BE2C (cell line): Measurements from ENCODE around the gene BSN.

Source experiments
- DNase-seq: peaks from one replicate; pipeline ENCODE4 v3.0.0-alpha.2; 2020
- H3K27me3 ChIP-seq: fragments of 250-450 bp; sonication (Bioruptor Pico); 2 replicates; pipeline ENCODE4 v1.5.1; 2020; ENCODE audit warnings: mild to moderate bottlenecking
- H3K36me3 ChIP-seq: fragments of 250-450 bp; sonication (Bioruptor Pico); 2 replicates; pipeline ENCODE4 v1.5.1; 2020; ENCODE audit warnings: mild to moderate bottlenecking
- H3K4me1 ChIP-seq: fragments of 250-450 bp; sonication (Bioruptor Pico); 2 replicates; pipeline ENCODE4 v1.5.1; 2020
- H3K4me3 ChIP-seq: 2 replicates; pipeline ENCODE4 v1.5.1; 2011; ENCODE audit warnings: low read depth, low read length
- H3K9me3 ChIP-seq: fragments of 250-450 bp; sonication (Bioruptor Pico); 2 replicates; pipeline ENCODE4 v1.5.1; 2020
- CTCF ChIP-seq: IDR thresholded peaks from 2 replicates; pipeline ENCODE4 v1.5.1; 2012; ENCODE audit warnings: mild to moderate bottlenecking, low read depth, low read length

The BSN gene

GRCh38 chr3:49602049-49602554 is 47.8 kb downstream of the BSN start:
- TF ChIP-seq CTCF, result no peak
- H3K4me3 ChIP-seq, result no peak overlapping the region
- no peaks in the 10 kb centered on the region for H3K9me3 ChIP-seq
- H3K36me3 ChIP-seq, result no peaks in the 10 kb centered on the region
- H3K27me3 ChIP-seq, result no peaks in the 10 kb centered on the region
- no peak for DNase-seq
- H3K4me1 ChIP-seq, result no peaks in the 10 kb centered on the region

GRCh38 chr3:49602877-49603411 is 48.7 kb downstream of the BSN start:
- Histone ChIP-seq H3K36me3 (no peaks in the 10 kb centered on the region), H3K4me3 (no peak overlapping the region), H3K27me3 (no peaks in the 10 kb centered on the region), H3K9me3 (no peaks in the 10 kb centered on the region), H3K4me1 (no peaks in the 10 kb centered on the region)
- DNase-seq, result no peak
- no peak for TF ChIP-seq CTCF

GRCh38 chr3:49606427-49606826 is 52.1 kb downstream of the BSN start:
- Histone ChIP-seq H3K27me3 (no peaks in the 10 kb centered on the region), H3K36me3 (no peaks in the 10 kb centered on the region), H3K4me3 (no peak overlapping the region), H3K4me1 (no peaks in the 10 kb centered on the region), H3K9me3 (no peaks in the 10 kb centered on the region)
- DNase-seq, result no peak
- TF ChIP-seq CTCF, result no peak

GRCh38 chr3:49607105-49607591 is 52.9 kb downstream of the BSN start:
- H3K4me1 ChIP-seq, result no peaks in the 10 kb centered on the region
- TF ChIP-seq CTCF, result no peak
- H3K36me3 ChIP-seq, result no peaks in the 10 kb centered on the region
- no peaks in the 10 kb centered on the region for H3K27me3 ChIP-seq
- H3K4me3 ChIP-seq, result no peak overlapping the region
- H3K9me3 ChIP-seq, result no peaks in the 10 kb centered on the region
- DNase-seq, result no peak

- TF ChIP-seq CTCF, result peak; percentile 37
- Histone ChIP-seq H3K9me3 (no peaks in the 10 kb centered on the region), H3K4me1 (no peaks in the 10 kb centered on the region), H3K4me3 (no peak overlapping the region), H3K36me3 (no peaks in the 10 kb centered on the region), H3K27me3 (no peaks in the 10 kb centered on the region)
- no peak for DNase-seq
These were observed 53.5 kb downstream of the BSN start for GRCh38 chr3:49607796-49608195.

- Histone ChIP-seq H3K4me1 (no peaks in the 10 kb centered on the region), H3K27me3 (no peaks in the 10 kb centered on the region), H3K36me3 (no peaks in the 10 kb centered on the region), H3K4me3 (no peak overlapping the region), H3K9me3 (no peaks in the 10 kb centered on the region)
- TF ChIP-seq CTCF, result no peak
- no peak for DNase-seq
These were observed 55.0 kb downstream of the BSN start for GRCh38 chr3:49609314-49609713.
